Naive thymus-derived CD4-positive, alpha-beta T cell (primary cell): Measurements from ENCODE around the gene GSN. TPM values are rescaled to one million over a fixed set of nuclear protein-coding genes. Genes with fewer than 3 reads are reported as not detected.
A peak's percentile ranks its signal among the peaks of the same experiment; 100 is the strongest.

ENCODE experiments used
- ATAC-seq: fragments of 150-1000 bp; cut with Tn5 transposase; 2 replicates; pipeline ENCODE4 v1.10.0; 2021; ENCODE audit warnings: mild to moderate bottlenecking, moderate library complexity
- CTCF ChIA-PET: fragments of 350-600 bp; sonication (Branson Sonifier 250); formaldehyde crosslinking; loops from one replicate; lab custom pipeline; 2021; ENCODE audit warnings: antibody characterized with exemption; lab: Charles Lee
- POLR2A ChIA-PET: fragments of 350-600 bp; sonication (Branson Sonifier 250); formaldehyde crosslinking; loops from one replicate; lab custom pipeline; 2021; ENCODE audit warnings: antibody characterized with exemption, inconsistent platforms; lab: Charles Lee
- DNase-seq, 9 donors: peaks; one replicate each; pipeline versions ENCODE4 v3.0.0 to v3.0.0-alpha.2; 2020 to 2022; ENCODE audit warnings: mixed read lengths in 1 of 9
- H3K27ac ChIP-seq: one replicate; pipeline ENCODE4 v1.7.0; 2013; ENCODE audit warnings: mild to moderate bottlenecking, low read depth, low read length, moderate library complexity
- H3K27me3 ChIP-seq, 2 donors: one replicate each; pipeline ENCODE4 v1.7.0; 2013; ENCODE audit warnings: low read length in 2 of 2, mild to moderate bottlenecking in 2 of 2, moderate library complexity in 2 of 2; ENCODE audit not compliant: control insufficient read depth in 2 of 2, insufficient read depth in 2 of 2
- H3K36me3 ChIP-seq, 3 experiments: 1 replicate in 2 of 3; 2 replicates in 1 of 3; pipeline ENCODE4 v1.7.0; 2013; ENCODE audit warnings: low read length in 3 of 3, mild to moderate bottlenecking in 3 of 3, moderate library complexity in 1 of 3; ENCODE audit not compliant: insufficient read depth in 3 of 3, control insufficient read depth in 2 of 3
- H3K4me1 ChIP-seq, 2 donors: one replicate each; pipeline ENCODE4 v1.7.0; 2013; ENCODE audit warnings: low read length in 2 of 2, mild to moderate bottlenecking in 2 of 2, moderate library complexity in 1 of 2; ENCODE audit not compliant: control insufficient read depth in 2 of 2, insufficient read depth in 2 of 2
- H3K4me3 ChIP-seq: 2 replicates; pipeline ENCODE4 v1.7.0; 2013; ENCODE audit warnings: mild to moderate bottlenecking, low read length
- H3K9me3 ChIP-seq, 3 experiments: 1 replicate in 2 of 3; 2 replicates in 1 of 3; pipeline ENCODE4 v1.7.0; 2013; ENCODE audit warnings: low read length in 3 of 3; ENCODE audit not compliant: control insufficient read depth in 2 of 3
- H3K27ac Mint-ChIP-seq, 9 donors: one replicate each; pipeline ENCODE4 v1.8.0; 2020 to 2022; ENCODE audit warnings: mixed read lengths in 9 of 9, mild to moderate bottlenecking in 8 of 9, moderate library complexity in 5 of 9, inconsistent platforms in 2 of 9
- H3K27me3 Mint-ChIP-seq, 5 donors: one replicate each; pipeline ENCODE4 v1.8.0; 2021 to 2022; ENCODE audit warnings: mixed read lengths in 5 of 5, mild to moderate bottlenecking in 1 of 5
- H3K36me3 Mint-ChIP-seq, 5 donors: one replicate each; pipeline ENCODE4 v1.8.0; 2020 to 2022; ENCODE audit warnings: mixed read lengths in 5 of 5, mild to moderate bottlenecking in 3 of 5, inconsistent platforms in 1 of 5
- H3K4me1 Mint-ChIP-seq, 7 donors: one replicate each; pipeline ENCODE4 v1.8.0; 2020 to 2022; ENCODE audit warnings: mixed read lengths in 7 of 7, mild to moderate bottlenecking in 3 of 7, inconsistent platforms in 1 of 7
- H3K4me3 Mint-ChIP-seq, 10 donors: one replicate each; pipeline ENCODE4 v1.8.0; 2020 to 2022; ENCODE audit warnings: mild to moderate bottlenecking in 10 of 10, mixed read lengths in 10 of 10, moderate library complexity in 6 of 10, inconsistent platforms in 2 of 10
- H3K9me3 Mint-ChIP-seq, 11 donors: one replicate each; pipeline ENCODE4 v1.8.0; 2020 to 2022; ENCODE audit warnings: mixed read lengths in 11 of 11, mild to moderate bottlenecking in 4 of 11, inconsistent platforms in 1 of 11, moderate library complexity in 1 of 11
- intact Hi-C, 2 donors: fragments of 100-400 bp; cut with micrococcal nuclease; formaldehyde crosslinking; loops; one replicate each; pipeline ENCODE4 v1.15.1; 2023
- polyA plus RNA-seq, 2 donors: library from polyadenylated mRNA; unstranded; fragments of 300-500 nt; fragmentation: Illumina TruSeq; gene quantifications; one replicate each; pipeline ENCODE4 v1.2.3, GENCODE V29; 2021
- total RNA-seq, 6 experiments: library from RNA in 5 of 6; stranded (reverse) in 5 of 6; gene quantifications; 1 replicate in 5 of 6; 2 replicates in 1 of 6; pipeline ENCODE4 v1.2.3 and lab custom pipeline; 2021 to 2026

The GSN gene
- total and polyA plus RNA-seq, 7 experiments from 2014 or later, result 2.9 to 34.6 (median 6.4) TPM

DNA sequence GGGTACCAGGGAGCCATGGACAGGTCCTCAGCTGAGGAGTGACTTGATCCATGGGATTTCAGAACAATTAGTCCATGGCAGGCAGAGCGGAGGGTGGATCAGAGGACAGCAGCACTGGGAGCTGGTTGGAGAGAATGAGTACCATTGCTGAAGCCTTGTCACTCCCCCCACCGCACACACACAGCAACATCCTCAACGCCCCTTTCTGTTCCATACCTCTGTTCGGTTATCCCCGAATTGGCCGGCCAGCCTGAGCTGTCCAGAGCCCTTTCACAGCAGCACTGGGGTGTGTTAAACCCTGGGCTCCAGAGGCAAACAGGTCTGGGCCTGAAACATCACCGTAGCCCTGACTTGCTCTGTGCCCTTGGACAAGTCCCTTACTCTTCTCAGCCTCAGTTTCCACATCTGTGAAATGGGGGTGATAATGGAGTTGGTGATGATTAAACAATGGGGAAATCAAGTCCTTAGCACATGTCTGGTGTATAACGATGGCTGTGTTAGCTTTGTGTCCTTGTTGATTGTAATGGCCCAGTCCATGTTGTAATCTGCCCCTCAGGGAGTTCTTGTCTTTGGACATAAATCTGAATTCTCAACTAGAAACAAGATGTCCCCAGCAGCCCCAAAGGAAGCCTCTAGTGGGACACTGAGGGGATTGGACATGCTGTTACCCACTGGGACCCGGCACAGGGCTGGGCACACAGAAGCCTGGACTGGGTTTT lies 16.9 kb downstream of the GSN start:
- Histone ChIP-seq H3K27ac (no peak overlapping the region), H3K9me3 (no peaks in the 10 kb centered on the region), H3K27me3 (no peaks in the 10 kb centered on the region), H3K36me3 (no peaks in the 10 kb centered on the region), H3K4me1 (no peaks in the 10 kb centered on the region), H3K4me3 (no peak overlapping the region)
- CTCF ChIA-PET, result no interaction called here
- Mint-ChIP-seq H3K4me1 (peaks cover 0 to 22% (median 9%) of the 10 kb centered on the region in 7 donors), H3K36me3 (peaks cover 0 to 15% (median 0%) of the 10 kb centered on the region in 5 donors), H3K9me3 (no peaks in the 10 kb centered on the region), H3K4me3 (no peak overlapping the region), H3K27ac (no peak overlapping the region), H3K27me3 (no peaks in the 10 kb centered on the region)
- no peak for DNase-seq
- ATAC-seq, result no peak
- POLR2A ChIA-PET, result no interaction called here
- intact Hi-C loops, result no loop called here

- Mint-ChIP-seq H3K4me3 (no peak overlapping the region), H3K27me3 (no peaks in the 10 kb centered on the region), H3K27ac (no peak overlapping the region), H3K9me3 (no peaks in the 10 kb centered on the region), H3K36me3 (peaks cover 0 to 15% (median 0%) of the 10 kb centered on the region in 5 donors), H3K4me1 (peaks cover 0 to 22% (median 9%) of the 10 kb centered on the region in 7 donors)
- Histone ChIP-seq H3K36me3 (no peaks in the 10 kb centered on the region), H3K9me3 (no peaks in the 10 kb centered on the region), H3K27ac (no peak overlapping the region), H3K27me3 (no peaks in the 10 kb centered on the region), H3K4me3 (no peak overlapping the region), H3K4me1 (no peaks in the 10 kb centered on the region)
- ChIA-PET CTCF (no interaction called here), POLR2A (no interaction called here)
- intact Hi-C loops, result no loop called here
- no peak for ATAC-seq
- no peak for DNase-seq
These were observed 18.1 kb downstream of the GSN start for GRCh38 chr9:121285835-121286687.

DNA sequence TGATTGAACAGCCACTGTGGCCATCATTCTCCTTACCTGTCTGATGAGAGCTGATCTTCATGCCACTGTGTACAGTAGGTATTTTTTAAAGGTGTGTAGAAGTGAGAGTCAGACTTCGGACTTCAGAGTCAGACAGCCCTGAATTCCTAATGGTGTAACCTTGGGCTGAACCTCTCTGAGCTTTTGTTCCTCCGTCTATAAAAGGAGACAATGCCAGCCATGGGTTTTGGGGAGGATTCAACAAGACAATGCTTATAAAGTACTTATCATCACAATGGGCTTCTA lies 18.7 kb downstream of the GSN start:
- peaks cover 0 to 15% (median 0%) of the 10 kb centered on the region in 5 donors for H3K36me3 Mint-ChIP-seq
- DNase-seq (no peak), ATAC-seq (no peak)
- no peaks in the 10 kb centered on the region for H3K27me3 ChIP-seq
- H3K9me3 Mint-ChIP-seq, result no peaks in the 10 kb centered on the region
- H3K4me1 Mint-ChIP-seq, result peaks cover 0 to 22% (median 9%) of the 10 kb centered on the region in 7 donors
- H3K9me3 ChIP-seq, result no peaks in the 10 kb centered on the region
- no peaks in the 10 kb centered on the region for H3K36me3 ChIP-seq
- no peak overlapping the region for H3K27ac Mint-ChIP-seq
- intact Hi-C loops, result no loop called here
- H3K27me3 Mint-ChIP-seq, result no peaks in the 10 kb centered on the region
- ChIA-PET CTCF (no interaction called here), POLR2A (no interaction called here)
- H3K27ac ChIP-seq, result no peak overlapping the region
- H3K4me3 Mint-ChIP-seq, result no peak overlapping the region
- H3K4me3 ChIP-seq, result no peak overlapping the region
- no peaks in the 10 kb centered on the region for H3K4me1 ChIP-seq

- H3K27ac Mint-ChIP-seq, result no peak overlapping the region
- DNase-seq (peak in 1 of 9 donors; percentile 55), ATAC-seq (peak; percentile 65)
- H3K4me1 ChIP-seq, result no peaks in the 10 kb centered on the region
- H3K27ac ChIP-seq, result no peak overlapping the region
- H3K36me3 Mint-ChIP-seq, result peaks cover 0 to 15% (median 0%) of the 10 kb centered on the region in 5 donors
- no peaks in the 10 kb centered on the region for H3K9me3 Mint-ChIP-seq
- intact Hi-C loops, result no loop called here
- no peaks in the 10 kb centered on the region for H3K27me3 ChIP-seq
- H3K4me1 Mint-ChIP-seq, result peaks cover 0 to 20% (median 9%) of the 10 kb centered on the region in 7 donors
- no peak overlapping the region for H3K4me3 Mint-ChIP-seq
- no peaks in the 10 kb centered on the region for H3K36me3 ChIP-seq
- H3K9me3 ChIP-seq, result no peaks in the 10 kb centered on the region
- no peak overlapping the region for H3K4me3 ChIP-seq
- CTCF ChIA-PET, result no interaction called here
- H3K27me3 Mint-ChIP-seq, result no peaks in the 10 kb centered on the region
- POLR2A ChIA-PET, result no interaction called here
These were observed 19.2 kb downstream of the GSN start for GRCh38 chr9:121286973-121287741.

DNA sequence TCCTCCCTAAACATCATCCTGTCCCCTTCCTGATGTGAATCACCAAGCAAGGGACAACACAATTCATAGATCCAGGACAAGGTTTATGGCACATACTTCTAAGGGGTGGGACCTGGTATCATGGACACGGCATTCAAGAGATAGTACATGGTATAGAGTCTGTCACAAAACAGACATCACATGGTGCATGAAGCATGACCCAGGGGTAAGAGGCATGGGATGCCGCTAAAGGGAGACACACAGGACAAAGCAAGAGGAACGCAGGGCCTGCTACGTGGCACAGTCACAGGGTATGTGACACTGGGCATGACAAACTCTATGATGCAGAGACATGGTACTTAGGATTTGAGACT lies 20.7 kb downstream of the GSN start:
- peaks cover 0 to 20% (median 9%) of the 10 kb centered on the region in 7 donors for H3K4me1 Mint-ChIP-seq
- POLR2A ChIA-PET, result no interaction called here
- ATAC-seq (peak; percentile 38), DNase-seq (no peak)
- CTCF ChIA-PET, result interaction anchor here (0.5 kb wide), 1 partner anchor 254 kb away, joined by 4 read pairs; no protein-coding TSS in a partner anchor
- Histone ChIP-seq H3K4me3 (no peak overlapping the region), H3K4me1 (no peaks in the 10 kb centered on the region), H3K9me3 (no peaks in the 10 kb centered on the region), H3K27me3 (no peaks in the 10 kb centered on the region), H3K36me3 (no peaks in the 10 kb centered on the region), H3K27ac (no peak overlapping the region)
- peaks cover 0 to 10% (median 0%) of the 10 kb centered on the region in 5 donors for H3K36me3 Mint-ChIP-seq
- H3K27ac Mint-ChIP-seq, result no peak overlapping the region
- H3K4me3 Mint-ChIP-seq, result no peak overlapping the region
- H3K9me3 Mint-ChIP-seq, result no peaks in the 10 kb centered on the region
- H3K27me3 Mint-ChIP-seq, result no peaks in the 10 kb centered on the region
- intact Hi-C loops, result no loop called here

GRCh38 chr9:121289026-121289771 lies 21.2 kb downstream of the GSN start:
- no peaks in the 10 kb centered on the region for H3K36me3 ChIP-seq
- intact Hi-C loops, result no loop called here
- H3K4me1 ChIP-seq, result no peaks in the 10 kb centered on the region
- no peak overlapping the region for H3K27ac Mint-ChIP-seq
- H3K27me3 Mint-ChIP-seq, result no peaks in the 10 kb centered on the region
- H3K4me1 Mint-ChIP-seq, result peaks cover 0 to 20% (median 9%) of the 10 kb centered on the region in 7 donors
- DNase-seq (no peak), ATAC-seq (no peak)
- peaks cover 0 to 9% (median 0%) of the 10 kb centered on the region in 5 donors for H3K36me3 Mint-ChIP-seq
- H3K27ac ChIP-seq, result no peak overlapping the region
- no peaks in the 10 kb centered on the region for H3K27me3 ChIP-seq
- POLR2A ChIA-PET, result no interaction called here
- no peak overlapping the region for H3K4me3 ChIP-seq
- H3K9me3 ChIP-seq, result no peaks in the 10 kb centered on the region
- CTCF ChIA-PET, result interaction anchor here (0.5 kb wide), 1 partner anchor 253 kb away, joined by 4 read pairs; no protein-coding TSS in a partner anchor
- H3K9me3 Mint-ChIP-seq, result no peaks in the 10 kb centered on the region
- H3K4me3 Mint-ChIP-seq, result no peak overlapping the region
